ENCODE results near the gene SKI. TPM values are rescaled to one million over a fixed set of nuclear protein-coding genes. Genes with fewer than 3 reads are reported as not detected.
A peak's percentile ranks its signal among the peaks of the same experiment; 100 is the strongest.

Gene SKI
- total RNA-seq, 2 donors from 2014 or later = 135 to 138 TPM

GRCh38 chr1:2237773-2238172 lies 9.7 kb downstream of the SKI start:
- no peak for DNase-seq (ENCODE audit: low spot score)
- Histone ChIP-seq H3K4me1 (ENCODE audit: control insufficient read depth in 1 of 2, low read depth in 2 of 2) (peaks cover 89 to 98% of the 10 kb centered on the region in 2 donors), H3K27ac (peak overlapping the region; percentile 88 to 89), H3K9me3 (no peaks in the 10 kb centered on the region), H3K36me3 (no peaks in the 10 kb centered on the region), H3K4me3 (peak overlapping the region; percentile 63), H3K27me3 (replicated peaks; ENCODE audit: insufficient read depth) (no peaks in the 10 kb centered on the region)
- no peak for TF ChIP-seq CTCF (IDR thresholded peaks at IDR 0.05)
- ATAC-seq (ENCODE audit: insufficient number of reproducible peaks, low FRiP score, low read depth) = no peak

- H3K27ac ChIP-seq = peak overlapping the region; percentile 88 to 89
- ATAC-seq (ENCODE audit: insufficient number of reproducible peaks, low FRiP score, low read depth) = no peak
- no peaks in the 10 kb centered on the region for H3K9me3 ChIP-seq
- no peaks in the 10 kb centered on the region for H3K27me3 ChIP-seq (replicated peaks; ENCODE audit: insufficient read depth)
- peaks cover 88 to 98% of the 10 kb centered on the region in 2 donors for H3K4me1 ChIP-seq (ENCODE audit: control insufficient read depth in 1 of 2, low read depth in 2 of 2)
- no peak for DNase-seq (ENCODE audit: low spot score)
- H3K4me3 ChIP-seq = peak overlapping the region; percentile 63
- no peak for TF ChIP-seq CTCF (IDR thresholded peaks at IDR 0.05)
- H3K36me3 ChIP-seq = no peaks in the 10 kb centered on the region
Measured at GRCh38 chr1:2238361-2239012, 10.4 kb downstream of the SKI start.

GRCh38 chr1:2239013-2239370 lies 10.9 kb downstream of the SKI start:
- H3K4me1 ChIP-seq (ENCODE audit: control insufficient read depth in 1 of 2, low read depth in 2 of 2) = peaks cover 83 to 98% of the 10 kb centered on the region in 2 donors
- H3K36me3 ChIP-seq = no peaks in the 10 kb centered on the region
- H3K9me3 ChIP-seq = no peaks in the 10 kb centered on the region
- peak overlapping the region; percentile 88 to 89 for H3K27ac ChIP-seq
- no peaks in the 10 kb centered on the region for H3K27me3 ChIP-seq (replicated peaks; ENCODE audit: insufficient read depth)
- H3K4me3 ChIP-seq = peak overlapping the region; percentile 63
- no peak for DNase-seq (ENCODE audit: low spot score)
- TF ChIP-seq CTCF (IDR thresholded peaks at IDR 0.05) = no peak
- no peak for ATAC-seq (ENCODE audit: insufficient number of reproducible peaks, low FRiP score, low read depth)

GRCh38 chr1:2239384-2239985 lies 11.4 kb downstream of the SKI start:
- no peak for ATAC-seq (ENCODE audit: insufficient number of reproducible peaks, low FRiP score, low read depth)

More at GRCh38 chr1:2239384-2239985, 11.4 kb downstream of the SKI start:
- Histone ChIP-seq H3K27me3 (replicated peaks; ENCODE audit: insufficient read depth) (no peaks in the 10 kb centered on the region), H3K36me3 (no peaks in the 10 kb centered on the region), H3K27ac (peak overlapping the region; percentile 88 to 89), H3K4me3 (peak overlapping the region; percentile 63), H3K9me3 (no peaks in the 10 kb centered on the region), H3K4me1 (ENCODE audit: control insufficient read depth in 1 of 2, low read depth in 2 of 2) (peaks cover 79 to 99% of the 10 kb centered on the region in 2 donors)
- no peak for DNase-seq (ENCODE audit: low spot score)
- no peak for TF ChIP-seq CTCF (IDR thresholded peaks at IDR 0.05)

Data from thoracic aorta (tissue), 2 donors.